Endothelial cell of umbilical vein (primary cell): Measurements from ENCODE around the gene SPPL2B.

Source experiments
- CTCF ChIP-seq, 2 donors: IDR thresholded peaks; 1 replicate in 1 of 2; 2 replicates in 1 of 2; pipeline ENCODE4 v1.5.1; 2011; ENCODE audit warnings: low read length in 2 of 2, mild to moderate bottlenecking in 2 of 2, moderate library complexity in 2 of 2, control low read depth in 1 of 2, inconsistent platforms in 1 of 2, low read depth in 1 of 2; ENCODE audit not compliant: insufficient read depth in 1 of 2; ENCODE audit errors: extremely low read depth in 1 of 2
- EZH2 ChIP-seq: IDR thresholded peaks from 2 replicates; pipeline ENCODE4 v1.6.1; 2012; ENCODE audit warnings: borderline replicate concordance, low read depth, mild to moderate bottlenecking, moderate library complexity, low read length, inconsistent platforms; ENCODE audit not compliant: severe bottlenecking
- MAX ChIP-seq: IDR thresholded peaks from 2 replicates; pipeline ENCODE4 v1.6.1; 2011; ENCODE audit not compliant: insufficient read depth, insufficient read length
- POLR2A ChIP-seq: IDR thresholded peaks from 2 replicates; pipeline ENCODE4 v1.6.1; 2012; ENCODE audit warnings: low read depth, mild to moderate bottlenecking, control low read depth, low read length
- POLR2AphosphoS5 ChIP-seq: IDR thresholded peaks from 2 replicates; pipeline ENCODE4 v1.6.1; 2012; ENCODE audit warnings: low read depth, mild to moderate bottlenecking, control low read depth, low read length, moderate library complexity; ENCODE audit not compliant: insufficient read depth

- TF ChIP-seq EZH2: no peak
- no peak for TF ChIP-seq POLR2AphosphoS5
- TF ChIP-seq CTCF (IDR thresholded peaks at IDR 0.05; ENCODE audit: extremely low read depth in 1 of 2, insufficient read depth in 1 of 2, low read depth in 1 of 2, low read length in 2 of 2): no peak
- TF ChIP-seq POLR2A: no peak
- no peak for TF ChIP-seq MAX
Observed at GRCh38 chr19:2323707-2324106, 4.8 kb upstream of the SPPL2B start.
